T-helper 1 cell (primary cell): ENCODE results near the gene TCF23.

Experiments
- DNase-seq, 5 donors: peaks; one replicate each; pipeline ENCODE4 v3.0.0-alpha.2; 2012 to 2020

Gene TCF23

GRCh38 chr2:27128668-27129571, 19.9 kb upstream of the TCF23 start:
- DNase-seq: no peak

DNA sequence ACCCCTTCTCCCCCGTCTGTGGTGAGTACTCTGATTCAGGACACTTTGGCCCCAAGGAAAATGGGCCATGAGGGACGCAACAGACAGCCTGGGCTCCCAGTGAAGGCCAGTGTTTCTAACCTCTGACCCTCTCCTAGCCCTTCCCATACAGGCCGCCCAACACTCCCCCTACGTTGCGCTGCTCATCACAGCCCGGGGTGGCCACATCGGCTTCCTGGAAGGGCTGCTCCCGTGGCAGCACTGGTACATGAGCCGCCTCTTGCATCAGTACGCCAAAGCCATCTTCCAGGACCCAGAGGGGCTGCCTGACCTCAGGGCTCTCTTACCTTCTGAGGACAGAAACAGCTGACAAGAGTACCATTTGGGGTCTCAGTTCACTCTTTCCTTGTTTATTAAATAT, 18.4 kb upstream of the TCF23 start:
- no peak for DNase-seq

DNA sequence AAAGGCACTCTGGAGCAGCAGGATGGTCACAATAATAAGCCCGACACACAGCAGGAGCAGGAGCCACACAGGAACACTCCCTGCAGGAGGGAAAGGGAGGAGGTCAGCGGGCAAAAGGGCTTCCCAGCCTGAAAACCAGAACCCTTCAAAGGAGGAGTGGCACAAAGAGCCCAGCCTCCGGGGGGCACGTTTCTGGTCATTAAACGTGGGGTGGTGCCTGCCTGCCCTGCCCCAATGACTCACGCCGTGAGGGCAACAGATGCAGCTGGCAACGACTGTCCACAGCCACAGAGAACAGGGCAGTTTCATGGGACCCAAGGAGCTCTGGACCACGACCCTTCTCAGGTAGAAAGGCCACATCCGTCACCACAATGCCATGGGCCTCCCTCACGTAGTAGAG, 17.4 kb upstream of the TCF23 start:
- no peak for DNase-seq

DNA sequence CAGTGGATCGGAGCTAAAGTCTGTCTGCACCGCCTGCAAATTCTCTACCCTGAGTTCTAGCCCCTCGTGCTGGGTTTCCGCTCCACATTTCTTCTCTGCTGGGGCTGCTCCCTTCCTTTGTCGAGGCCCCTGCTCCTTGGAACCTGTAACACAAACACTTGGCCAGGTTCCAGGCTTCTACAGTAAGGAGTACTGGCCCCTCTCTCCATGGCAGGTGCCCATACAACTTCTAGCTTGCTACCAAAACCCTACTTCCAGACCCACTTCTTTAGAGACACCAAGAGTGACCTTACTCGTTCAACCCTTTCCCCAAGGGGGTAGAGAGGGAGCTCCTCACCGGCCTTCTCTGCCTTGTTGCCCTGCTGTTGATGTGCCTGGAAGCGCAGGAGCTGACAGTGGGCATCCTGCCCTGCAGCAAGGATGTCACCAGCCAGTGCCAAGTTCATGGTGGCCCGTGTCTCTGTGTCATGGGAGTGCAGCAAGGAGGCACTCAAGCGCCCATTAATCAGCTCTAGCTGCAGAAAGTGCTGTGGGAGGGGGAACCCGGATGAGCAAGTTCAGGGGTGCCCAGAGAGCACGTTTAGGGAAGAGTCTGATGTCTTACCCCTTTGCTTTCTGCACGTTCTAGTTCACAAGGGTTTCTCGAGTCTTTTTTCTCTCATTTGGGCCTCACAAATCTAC, 15.5 kb upstream of the TCF23 start:
- peak in 1 of 5 donors; percentile 27 for DNase-seq

- DNase-seq: peak; percentile 96 to 99 (median 97)
Observed at GRCh38 chr2:27133905-27134780, 14.7 kb upstream of the TCF23 start, which contains the start of gene PREB. TSS of gene PREB (minus strand) at chr2:27134636. CDS start at chr2:27134421, 215 bp downstream.

- DNase-seq: no peak
Observed at GRCh38 chr2:27134781-27135477, 13.9 kb upstream of the TCF23 start.

- DNase-seq: no peak
Observed at GRCh38 chr2:27135478-27135955, 13.3 kb upstream of the TCF23 start.

- DNase-seq: no peak
Observed at GRCh38 chr2:27136751-27137150, 12.1 kb upstream of the TCF23 start.

DNA sequence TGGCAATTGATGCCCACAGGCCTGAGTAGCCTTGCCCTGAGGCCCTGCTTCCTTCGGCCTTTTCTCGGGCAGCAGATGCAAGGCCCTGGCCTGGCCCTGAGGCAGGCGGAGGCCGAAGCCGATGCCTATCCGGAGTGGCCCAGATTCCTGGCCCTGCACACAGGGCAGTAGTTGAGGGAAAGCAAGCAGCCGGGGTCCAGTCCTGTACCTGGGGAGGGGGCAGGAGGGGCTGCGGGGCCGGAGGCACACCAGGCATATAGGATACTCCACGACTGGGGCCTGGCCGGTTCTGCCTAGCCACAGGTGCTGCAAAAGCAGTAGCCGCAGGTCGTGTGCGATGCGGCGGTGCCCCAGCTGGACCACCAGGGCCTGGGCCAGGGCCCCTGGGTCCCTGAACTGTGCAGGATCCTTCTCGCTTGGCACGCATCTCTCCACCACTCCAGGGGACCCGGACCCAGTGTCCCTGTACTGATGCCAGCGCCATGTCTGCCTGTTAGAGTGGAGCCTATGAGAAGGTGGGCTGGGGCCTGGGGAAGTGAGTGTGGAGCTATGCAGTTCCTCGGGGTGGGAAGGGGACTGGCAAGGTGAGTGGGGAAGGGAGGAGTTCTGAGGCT, 11.4 kb upstream of the TCF23 start:
- DNase-seq: no peak

GRCh38 chr2:27138111-27138510, 10.7 kb upstream of the TCF23 start:
- DNase-seq: no peak

DNA sequence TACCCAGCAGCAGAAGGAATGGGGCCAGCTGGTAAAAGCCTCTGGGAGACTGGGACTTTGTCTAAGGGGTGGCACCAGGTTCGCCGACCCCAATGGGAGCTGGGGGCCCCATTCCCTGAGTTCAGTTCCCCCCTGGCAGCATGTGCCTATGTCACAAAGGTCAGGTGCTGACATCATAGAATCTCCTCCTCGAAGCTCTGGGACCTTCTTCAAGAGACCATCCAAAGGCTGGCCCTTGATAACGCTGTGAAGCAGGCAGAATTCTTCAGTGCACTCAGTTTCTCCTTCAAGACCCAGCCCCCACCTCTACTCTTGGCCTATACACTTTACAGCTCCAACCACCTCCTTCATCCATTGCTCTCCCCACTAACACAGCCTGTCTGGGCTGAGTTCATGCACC, 9.5 kb upstream of the TCF23 start, which contains the start of gene PRR30:
PRR30 (minus strand) TSS at position 101 of the 400 bp plus-strand sequence. CDS start 1,081 bp downstream, outside the sequence.
- DNase-seq: no peak

DNA sequence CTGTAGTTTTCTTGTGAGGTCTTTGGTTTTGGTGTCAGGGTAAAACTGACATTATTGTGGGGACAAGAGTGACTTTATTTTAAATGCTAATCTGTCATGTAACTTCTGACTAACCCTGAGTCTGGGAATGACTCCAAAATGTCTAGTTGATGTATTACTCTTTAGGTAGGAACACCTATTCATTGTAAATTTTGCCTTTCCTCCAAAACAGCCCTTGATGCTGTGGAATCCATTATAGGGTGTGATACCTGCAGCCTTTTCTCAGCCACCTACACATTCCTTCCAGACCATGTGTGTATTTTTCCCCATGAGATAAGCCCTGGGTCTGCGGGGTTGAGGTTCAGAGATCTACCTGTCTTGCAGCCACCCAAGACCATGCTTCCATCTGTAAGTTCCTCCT, 5.5 kb upstream of the TCF23 start:
- DNase-seq: no peak

DNA sequence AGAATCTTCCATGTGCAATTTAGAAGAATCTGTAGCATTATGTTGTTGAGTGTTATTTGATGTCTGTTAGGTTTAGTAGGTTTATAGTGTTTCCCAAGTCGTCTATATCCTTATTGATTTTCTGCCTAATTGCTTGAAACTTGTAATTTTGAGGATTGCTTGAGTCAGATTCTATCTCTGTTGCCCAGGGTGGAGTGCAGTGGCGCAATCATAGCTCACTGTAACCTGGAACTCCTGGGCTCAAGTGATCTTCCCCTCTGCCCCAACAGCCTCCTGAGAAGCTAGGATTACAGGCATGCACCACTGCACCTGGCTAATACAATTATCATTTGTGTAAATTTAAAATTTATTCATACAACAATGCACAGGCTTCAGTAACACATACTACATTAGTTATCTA, 3.1 kb upstream of the TCF23 start:
- no peak for DNase-seq

DNA sequence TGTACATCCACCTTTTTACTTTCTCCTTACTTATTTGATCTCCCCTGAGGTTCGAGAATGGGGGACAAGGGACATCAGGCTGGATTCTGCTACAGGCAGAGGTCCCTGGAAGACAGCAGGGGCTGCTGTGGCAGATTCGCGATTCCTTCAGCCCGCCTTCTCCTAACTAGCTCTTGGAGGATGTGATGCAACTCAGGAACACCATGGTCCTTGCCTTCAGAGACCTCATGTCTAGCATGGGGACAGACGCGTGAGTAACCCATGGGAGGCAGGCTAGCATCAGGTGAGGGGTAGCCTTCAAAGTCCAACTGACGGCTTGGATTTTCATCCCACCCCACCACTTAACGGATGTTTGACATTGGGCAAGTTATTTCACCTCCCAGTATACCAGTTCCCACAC, 869 bp upstream of the TCF23 start:
- no peak for DNase-seq

DNA sequence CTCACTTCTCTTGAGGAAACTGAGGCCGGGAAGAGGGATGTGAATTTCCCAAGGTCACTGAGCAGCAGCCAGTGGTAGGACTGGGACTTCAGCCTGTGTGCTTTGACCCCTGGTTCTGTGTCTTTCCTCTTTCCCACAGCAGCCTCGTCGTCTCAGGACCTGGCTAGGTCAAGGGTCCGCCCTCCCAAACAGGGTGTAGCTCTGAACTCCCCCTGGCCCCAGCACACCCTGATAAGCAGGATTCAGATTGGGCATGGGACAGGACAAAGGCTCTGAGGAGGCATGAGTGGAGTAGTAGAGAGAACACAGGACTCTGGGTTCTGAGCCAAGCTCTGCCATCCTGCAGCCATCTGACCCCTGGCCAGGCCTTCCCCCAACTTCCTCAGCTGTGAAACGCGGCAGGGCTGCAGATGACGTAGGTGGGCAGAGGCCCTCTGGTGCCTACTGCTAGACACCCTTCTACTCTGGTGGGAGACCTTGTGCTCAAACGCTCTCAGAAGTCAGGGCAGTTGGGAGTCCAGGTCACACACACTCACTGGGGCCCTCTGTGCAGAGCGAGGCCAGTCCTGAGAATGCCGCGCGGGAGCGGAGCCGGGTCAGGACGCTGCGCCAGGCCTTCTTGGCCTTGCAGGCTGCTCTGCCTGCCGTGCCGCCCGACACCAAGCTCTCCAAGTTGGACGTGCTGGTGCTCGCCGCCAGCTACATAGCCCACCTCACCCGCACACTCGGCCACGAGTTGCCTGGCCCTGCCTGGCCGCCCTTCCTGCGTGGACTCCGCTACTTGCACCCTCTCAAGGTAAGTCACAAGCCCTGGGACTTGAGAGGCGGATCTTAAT, 984 bp downstream of the TCF23 start:
- DNase-seq: no peak

- DNase-seq: no peak
Observed at GRCh38 chr2:27150639-27151230, 1.9 kb downstream of the TCF23 start.

GRCh38 chr2:27152102-27152795, 3.4 kb downstream of the TCF23 start:
- DNase-seq: no peak

- DNase-seq: no peak
Observed at GRCh38 chr2:27152796-27153464, 4.1 kb downstream of the TCF23 start.

DNA sequence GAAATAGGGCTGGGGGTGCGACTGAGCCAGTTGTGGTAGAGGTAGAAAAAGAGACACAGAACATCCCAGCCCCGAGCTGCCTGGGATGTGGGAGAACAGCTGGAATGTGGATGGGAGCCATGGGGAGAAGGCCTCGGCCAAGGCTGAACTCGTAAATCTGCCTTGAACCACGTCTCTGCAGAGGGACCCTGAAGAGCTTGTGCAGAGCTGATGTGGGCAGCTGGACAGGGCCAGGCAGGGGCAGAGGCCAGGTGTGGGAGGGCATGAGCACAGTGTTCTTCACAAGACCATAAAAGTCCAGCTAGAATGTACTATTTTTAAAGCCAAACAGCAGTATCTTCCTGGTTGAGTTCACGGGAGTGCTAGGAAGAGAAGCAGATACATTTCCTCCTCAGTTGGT, 5.7 kb downstream of the TCF23 start:
- no peak for DNase-seq
